Measurements from ENCODE around the gene RNF115.
"Not testable (repeated sequence)": the region's sequence is repeated elsewhere in the genome, so short reads cannot be mapped to it uniquely, and the experiment has no call there.

Gene RNF115

GRCh38 chr1:145729196-145729595 is 94.7 kb downstream of the RNF115 start:
- Histone ChIP-seq H3K4me3 (ENCODE audit: low read length) (no peak overlapping the region), H3K27me3 (ENCODE audit: insufficient read depth, low read length) (no peaks in the 10 kb centered on the region), H2AFZ (ENCODE audit: low read depth, low read length) (no peak overlapping the region), H3K4me1 (ENCODE audit: insufficient read depth, low read length) (no peaks in the 10 kb centered on the region), H3K36me3 (ENCODE audit: insufficient read depth, low read length) (no peaks in the 10 kb centered on the region), H3K9me3 (ENCODE audit: low read length) (no peaks in the 10 kb centered on the region)

GRCh38 chr1:145726193-145726592 is 97.7 kb downstream of the RNF115 start:
- not testable (repeated sequence) for H3K4me1 ChIP-seq (ENCODE audit: insufficient read depth, low read length); H3K27me3 ChIP-seq (ENCODE audit: insufficient read depth, low read length); H3K4me3 ChIP-seq (ENCODE audit: low read length); H2AFZ ChIP-seq (ENCODE audit: low read depth, low read length); H3K36me3 ChIP-seq (ENCODE audit: insufficient read depth, low read length); H3K9me3 ChIP-seq (ENCODE audit: low read length)

DNA sequence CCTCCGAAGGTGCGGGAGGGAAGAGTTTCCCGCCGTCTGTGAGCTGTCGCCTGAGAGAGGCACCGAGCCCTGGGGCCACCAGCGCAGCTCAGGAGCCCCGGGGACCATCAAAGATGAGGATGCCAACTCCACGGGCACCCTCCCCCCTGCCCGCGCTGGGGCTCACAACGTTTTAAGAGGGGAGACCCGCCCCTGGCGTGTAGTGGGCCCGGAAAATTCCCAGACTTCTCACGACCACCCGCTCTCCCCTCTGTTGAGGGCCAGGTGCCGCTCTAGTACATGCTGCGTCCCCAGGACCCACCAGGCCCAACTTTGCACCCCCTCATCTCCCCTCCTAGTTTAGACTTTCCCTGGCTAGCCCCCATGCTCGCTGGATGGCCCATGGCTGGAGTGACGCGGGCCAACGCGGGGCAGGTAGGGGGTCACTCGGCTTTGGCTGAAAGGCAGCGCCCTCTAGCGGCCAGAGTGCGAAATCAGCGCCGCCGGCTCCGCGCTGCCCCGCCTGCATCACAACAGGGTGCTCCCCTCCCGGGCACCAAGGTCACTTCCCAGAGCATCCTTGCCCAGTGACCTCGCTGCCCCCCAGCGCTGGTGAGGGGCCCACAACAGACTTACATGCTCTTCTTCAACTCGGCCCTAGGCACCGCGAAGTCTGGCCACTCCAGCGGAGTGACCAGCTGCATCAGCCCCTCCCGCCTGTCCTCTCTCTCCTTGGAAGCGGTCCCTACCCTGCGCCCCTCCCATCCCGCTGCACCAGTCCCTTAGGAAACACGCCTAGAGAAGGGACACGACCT is 102.8 kb downstream of the RNF115 start:
- Histone ChIP-seq H3K9me3 (ENCODE audit: low read length) (no peaks in the 10 kb centered on the region), H2AFZ (ENCODE audit: low read depth, low read length) (no peak overlapping the region), H3K4me3 (ENCODE audit: low read length) (no peak overlapping the region), H3K36me3 (ENCODE audit: insufficient read depth, low read length) (no peaks in the 10 kb centered on the region), H3K27me3 (ENCODE audit: insufficient read depth, low read length) (no peaks in the 10 kb centered on the region), H3K4me1 (ENCODE audit: insufficient read depth, low read length) (peaks cover 14% of the 10 kb centered on the region)

DNA sequence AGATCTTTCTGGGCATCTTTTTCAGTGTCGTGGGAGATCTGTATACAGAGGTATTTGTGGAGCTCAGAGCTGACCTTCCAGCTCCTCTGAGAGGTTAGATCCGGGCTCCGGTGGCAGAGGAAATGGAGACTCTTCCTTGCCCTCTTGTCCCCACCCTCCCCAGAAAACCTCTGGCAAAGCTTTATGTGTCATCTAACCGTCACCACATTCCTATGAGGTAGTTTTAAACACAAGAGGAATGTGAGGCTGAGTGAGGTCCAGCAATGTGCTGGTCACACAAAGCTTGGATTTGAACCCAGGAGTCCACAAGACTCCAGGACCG is 103.4 kb downstream of the RNF115 start:
- Histone ChIP-seq H3K4me1 (ENCODE audit: insufficient read depth, low read length) (peaks cover 14% of the 10 kb centered on the region), H3K9me3 (ENCODE audit: low read length) (no peaks in the 10 kb centered on the region), H3K27me3 (ENCODE audit: insufficient read depth, low read length) (no peaks in the 10 kb centered on the region), H2AFZ (ENCODE audit: low read depth, low read length) (no peak overlapping the region), H3K4me3 (ENCODE audit: low read length) (no peak overlapping the region), H3K36me3 (ENCODE audit: insufficient read depth, low read length) (no peaks in the 10 kb centered on the region)

GRCh38 chr1:145719230-145720079 is 104.4 kb downstream of the RNF115 start, which contains the start of gene CD160:
Gene CD160, plus strand, starts transcription at chr1:145719499. Its CDS starts 8,829 bp downstream, at chr1:145728328.
- Histone ChIP-seq H3K4me3 (ENCODE audit: low read length) (no peak within 1 kb of the TSS), H3K27me3 (ENCODE audit: insufficient read depth, low read length) (no peaks in the 10 kb centered on the region), H3K36me3 (ENCODE audit: insufficient read depth, low read length) (no peaks in the 10 kb centered on the region), H3K9me3 (ENCODE audit: low read length) (no peaks in the 10 kb centered on the region), H3K4me1 (ENCODE audit: insufficient read depth, low read length) (peaks cover 14% of the 10 kb centered on the region), H2AFZ (ENCODE audit: low read depth, low read length) (no peak within 1 kb of the TSS)

- peaks cover 14% of the 10 kb centered on the region for H3K4me1 ChIP-seq (ENCODE audit: insufficient read depth, low read length)
- H3K9me3 ChIP-seq (ENCODE audit: low read length); H3K4me3 ChIP-seq (ENCODE audit: low read length): not testable (repeated sequence)
These were observed 105.4 kb downstream of the RNF115 start for GRCh38 chr1:145718465-145718864.

DNA sequence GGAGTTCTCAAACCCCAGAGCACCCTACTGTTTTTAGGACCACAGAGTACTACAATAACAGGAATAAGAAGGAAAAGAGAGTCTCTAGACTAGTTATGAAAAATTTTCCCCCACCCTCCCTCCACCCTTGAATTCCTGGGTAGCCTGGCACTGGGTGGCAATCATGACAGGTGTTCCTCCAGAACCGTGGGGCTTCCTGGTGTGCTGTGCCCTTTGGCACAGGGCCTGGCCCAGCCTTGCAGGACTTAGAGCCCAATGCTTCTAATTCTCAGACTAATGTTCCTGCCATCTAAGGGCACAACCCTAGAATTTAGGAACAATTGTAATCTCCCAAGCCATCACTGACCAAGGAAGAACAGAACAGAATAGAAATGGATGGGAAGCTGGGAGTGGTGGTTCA is 106.1 kb downstream of the RNF115 start:
- H3K4me1 ChIP-seq (ENCODE audit: insufficient read depth, low read length), result peaks cover 14% of the 10 kb centered on the region
- H2AFZ ChIP-seq (ENCODE audit: low read depth, low read length), result no peak overlapping the region
- no peaks in the 10 kb centered on the region for H3K27me3 ChIP-seq (ENCODE audit: insufficient read depth, low read length)
- no peaks in the 10 kb centered on the region for H3K36me3 ChIP-seq (ENCODE audit: insufficient read depth, low read length)
- no peak overlapping the region for H3K4me3 ChIP-seq (ENCODE audit: low read length)
- H3K9me3 ChIP-seq (ENCODE audit: low read length), result no peaks in the 10 kb centered on the region

More at GRCh38 chr1:145718465-145718864, 105.4 kb downstream of the RNF115 start:
- not testable (repeated sequence) for H2AFZ ChIP-seq (ENCODE audit: low read depth, low read length); H3K27me3 ChIP-seq (ENCODE audit: insufficient read depth, low read length); H3K36me3 ChIP-seq (ENCODE audit: insufficient read depth, low read length)

- Histone ChIP-seq H3K27me3 (ENCODE audit: insufficient read depth, low read length) (no peaks in the 10 kb centered on the region), H3K4me1 (ENCODE audit: insufficient read depth, low read length) (peaks cover 14% of the 10 kb centered on the region), H3K36me3 (ENCODE audit: insufficient read depth, low read length) (no peaks in the 10 kb centered on the region), H3K9me3 (ENCODE audit: low read length) (no peaks in the 10 kb centered on the region), H2AFZ (ENCODE audit: low read depth, low read length) (peak overlapping the region; percentile 47), H3K4me3 (ENCODE audit: low read length) (no peak overlapping the region)
These were observed 107.1 kb downstream of the RNF115 start for GRCh38 chr1:145716641-145717345.

DNA sequence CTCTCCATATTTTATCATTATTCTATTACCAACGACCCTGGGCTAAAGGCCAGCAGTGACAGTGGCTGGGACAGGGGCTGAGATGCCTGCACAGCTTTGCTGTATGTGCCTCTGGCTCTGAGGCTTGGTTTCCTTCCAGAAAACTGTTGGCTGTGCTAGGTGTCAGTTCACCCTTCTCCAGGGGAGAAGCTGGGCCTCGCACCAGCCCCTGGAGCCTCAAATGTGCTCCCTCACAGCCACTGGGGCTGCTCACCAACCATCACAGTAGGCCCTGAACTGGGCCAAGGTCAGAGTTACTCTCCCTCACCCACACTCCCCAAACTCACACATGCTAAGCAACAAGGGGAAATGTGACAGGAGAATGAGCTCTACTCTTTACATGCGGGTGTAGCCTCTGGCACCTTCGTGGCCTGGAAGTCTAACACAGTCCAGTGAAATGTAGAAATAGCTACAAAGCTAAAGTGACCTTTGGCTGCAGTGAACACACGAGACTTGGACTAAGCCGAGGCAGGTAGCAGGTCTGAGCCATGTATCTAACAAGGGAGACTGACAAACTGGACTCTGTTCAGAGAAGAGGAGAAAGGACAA is 109.3 kb downstream of the RNF115 start:
- no peaks in the 10 kb centered on the region for H3K36me3 ChIP-seq (ENCODE audit: insufficient read depth, low read length)
- no peak overlapping the region for H3K4me3 ChIP-seq (ENCODE audit: low read length)
- no peak overlapping the region for H2AFZ ChIP-seq (ENCODE audit: low read depth, low read length)
- H3K27me3 ChIP-seq (ENCODE audit: insufficient read depth, low read length), result no peaks in the 10 kb centered on the region
- peaks cover 10% of the 10 kb centered on the region for H3K4me1 ChIP-seq (ENCODE audit: insufficient read depth, low read length)
- H3K9me3 ChIP-seq (ENCODE audit: low read length), result no peaks in the 10 kb centered on the region

GRCh38 chr1:145711213-145711651 is 112.7 kb downstream of the RNF115 start:
- Histone ChIP-seq H3K4me3 (ENCODE audit: low read length) (no peak overlapping the region), H2AFZ (ENCODE audit: low read depth, low read length) (no peak overlapping the region), H3K4me1 (ENCODE audit: insufficient read depth, low read length) (peaks cover under 1% of the 10 kb centered on the region), H3K36me3 (ENCODE audit: insufficient read depth, low read length) (no peaks in the 10 kb centered on the region), H3K9me3 (ENCODE audit: low read length) (no peaks in the 10 kb centered on the region), H3K27me3 (ENCODE audit: insufficient read depth, low read length) (no peaks in the 10 kb centered on the region)

GRCh38 chr1:145710291-145711027 is 113.4 kb downstream of the RNF115 start:
- Histone ChIP-seq H2AFZ (ENCODE audit: low read depth, low read length) (no peak overlapping the region), H3K9me3 (ENCODE audit: low read length) (no peaks in the 10 kb centered on the region), H3K4me1 (ENCODE audit: insufficient read depth, low read length) (no peaks in the 10 kb centered on the region), H3K4me3 (ENCODE audit: low read length) (no peak overlapping the region), H3K36me3 (ENCODE audit: insufficient read depth, low read length) (no peaks in the 10 kb centered on the region), H3K27me3 (ENCODE audit: insufficient read depth, low read length) (no peaks in the 10 kb centered on the region)

DNA sequence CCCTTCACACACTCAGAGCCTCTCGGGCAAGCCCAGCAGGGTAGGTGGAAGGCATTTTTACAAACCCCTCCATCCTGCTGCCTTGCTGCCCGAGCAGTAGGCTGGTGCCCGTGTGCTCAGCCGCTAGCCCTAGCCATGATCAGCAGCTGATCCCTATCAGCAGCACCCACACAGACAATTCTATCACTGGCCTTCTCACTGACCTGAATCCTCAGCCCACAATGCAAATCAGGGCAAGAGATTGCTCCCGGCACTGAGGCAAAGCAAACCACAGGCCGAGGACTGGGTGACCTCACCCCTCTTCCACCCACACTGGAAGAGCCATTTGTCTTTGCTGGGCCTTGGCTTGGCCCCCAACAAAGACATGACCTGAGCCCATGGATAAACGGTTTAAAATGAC is 115.8 kb downstream of the RNF115 start:
- Histone ChIP-seq H3K4me3 (ENCODE audit: low read length) (no peak overlapping the region), H3K27me3 (ENCODE audit: insufficient read depth, low read length) (no peaks in the 10 kb centered on the region), H2AFZ (ENCODE audit: low read depth, low read length) (no peak overlapping the region), H3K4me1 (ENCODE audit: insufficient read depth, low read length) (no peaks in the 10 kb centered on the region), H3K9me3 (ENCODE audit: low read length) (no peaks in the 10 kb centered on the region), H3K36me3 (ENCODE audit: insufficient read depth, low read length) (no peaks in the 10 kb centered on the region)
